GM21825 (cell line): ENCODE measurements around the gene RAP2A.

ENCODE experiments used
- ATAC-seq: cut with Tn5 transposase; IDR thresholded peaks from one replicate; pipeline ENCODE4 v1.9.1; 2021; ENCODE audit warnings: mild to moderate bottlenecking, moderate library complexity; ENCODE audit not compliant: unreplicated experiment

Gene RAP2A

DNA sequence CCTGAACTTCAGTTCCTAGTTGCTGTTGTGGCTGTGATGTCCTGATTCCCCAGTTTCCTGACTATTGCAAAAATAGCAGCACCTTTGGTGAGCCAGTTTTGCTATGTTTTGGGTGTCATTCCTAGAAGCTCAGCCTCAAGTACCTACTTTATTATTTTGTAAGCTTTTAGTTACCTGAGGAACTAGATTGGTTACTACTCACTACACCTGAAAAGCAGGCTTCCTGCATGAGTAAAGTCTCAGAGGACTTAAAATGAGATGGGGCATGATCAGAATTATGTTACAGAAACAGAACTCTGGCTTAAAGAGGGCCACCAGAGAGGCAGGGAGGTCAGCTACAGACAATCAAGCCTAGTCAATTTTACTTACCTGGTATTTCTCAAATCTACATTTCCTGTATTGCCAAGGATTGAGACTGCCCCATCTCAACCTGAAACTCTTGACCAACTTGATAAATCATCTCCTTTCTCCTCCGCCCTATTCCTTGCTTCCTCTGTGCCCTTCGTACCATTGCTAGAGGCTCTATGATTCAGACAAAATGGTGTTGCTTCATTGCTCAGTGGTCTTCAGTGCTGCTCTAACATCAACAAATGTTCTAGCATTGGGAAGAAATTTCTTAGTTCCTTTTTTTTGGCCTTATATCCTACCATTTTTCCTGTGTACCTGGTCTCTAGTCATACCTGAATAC lies 58.9 kb downstream of the RAP2A start:
- no peak for ATAC-seq

DNA sequence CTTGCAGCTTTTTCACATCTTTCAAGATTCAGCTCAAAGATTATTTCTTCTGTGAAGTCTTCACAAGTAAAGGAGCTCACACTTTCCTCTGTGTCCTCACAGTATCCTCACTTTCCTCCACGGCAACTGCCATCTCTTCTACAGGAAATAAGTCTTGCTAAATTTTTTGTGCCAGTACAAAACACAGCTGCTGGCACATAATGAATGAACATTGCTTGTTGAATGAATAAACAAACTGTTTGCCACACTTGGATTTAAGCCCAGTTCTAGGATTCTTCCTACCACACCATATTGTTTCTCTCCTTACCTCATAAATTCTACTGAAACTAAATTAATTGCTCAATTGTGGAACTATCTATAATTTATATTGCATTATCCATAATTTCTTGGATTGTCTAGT lies 59.5 kb downstream of the RAP2A start:
- no peak for ATAC-seq

GRCh38 chr13:97495678-97496077 lies 61.7 kb downstream of the RAP2A start:
- ATAC-seq: no peak

- ATAC-seq: no peak
Measured at GRCh38 chr13:97496511-97496910, 62.5 kb downstream of the RAP2A start.

DNA sequence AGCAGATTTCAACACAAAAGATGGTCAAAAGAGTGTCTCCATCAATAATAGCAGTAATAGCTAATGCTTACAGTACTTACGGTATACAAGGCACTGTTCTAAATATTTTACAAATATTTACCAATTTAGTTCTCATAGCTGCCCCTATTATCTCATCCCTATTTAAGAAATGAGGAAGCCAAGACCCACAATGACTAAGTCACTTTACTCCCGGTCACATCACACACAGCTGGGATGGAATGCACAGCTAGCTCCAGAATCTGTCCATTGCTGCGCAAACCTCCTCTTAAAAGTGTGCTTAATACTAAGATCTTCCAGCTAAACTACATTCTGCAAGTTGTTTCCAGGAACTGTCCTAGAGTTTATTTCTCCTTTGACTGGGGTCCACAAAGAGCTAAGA lies 63.4 kb downstream of the RAP2A start:
- no peak for ATAC-seq

DNA sequence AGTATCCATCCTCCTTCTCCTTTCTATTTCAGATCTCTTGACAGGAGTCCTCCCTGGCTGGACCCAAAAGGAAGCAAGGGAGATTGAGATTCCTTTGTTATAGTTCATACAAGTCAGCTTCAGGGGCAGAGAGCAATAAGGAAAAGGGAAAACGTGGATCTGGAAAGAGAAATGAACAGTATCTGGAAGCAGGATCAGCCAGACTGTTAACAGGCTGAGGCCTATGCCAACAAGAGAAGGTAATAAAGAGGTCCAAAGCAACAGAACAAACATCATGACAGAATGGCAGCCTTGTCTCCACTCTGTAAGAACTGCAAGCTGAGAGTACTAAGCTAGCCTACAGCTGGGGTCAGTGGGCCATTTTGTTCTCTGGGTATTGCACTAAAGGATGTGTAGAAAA lies 64.5 kb downstream of the RAP2A start:
- no peak for ATAC-seq

DNA sequence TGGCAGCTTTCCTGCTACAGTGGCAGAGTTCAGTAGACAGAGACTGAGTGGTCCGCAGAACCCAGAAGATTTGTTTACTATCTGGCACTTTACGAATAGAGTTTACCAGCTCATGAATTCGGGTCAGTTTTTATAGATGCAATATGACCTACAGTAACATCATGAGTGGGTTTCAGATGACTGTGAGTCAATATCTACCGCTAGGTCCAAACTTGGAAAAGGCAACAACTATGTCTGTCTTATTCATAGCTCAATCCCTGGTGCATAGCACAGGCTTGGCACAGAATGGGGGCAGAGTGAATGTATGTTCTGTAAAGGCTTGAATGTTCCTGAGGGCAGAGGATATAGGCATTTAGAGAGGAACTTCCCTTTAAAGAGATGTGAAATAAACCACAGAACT lies 65.2 kb downstream of the RAP2A start:
- ATAC-seq: no peak

- ATAC-seq: no peak
Measured at GRCh38 chr13:97502181-97502580, 68.2 kb downstream of the RAP2A start.

GRCh38 chr13:97502706-97503105 lies 68.7 kb downstream of the RAP2A start:
- no peak for ATAC-seq

DNA sequence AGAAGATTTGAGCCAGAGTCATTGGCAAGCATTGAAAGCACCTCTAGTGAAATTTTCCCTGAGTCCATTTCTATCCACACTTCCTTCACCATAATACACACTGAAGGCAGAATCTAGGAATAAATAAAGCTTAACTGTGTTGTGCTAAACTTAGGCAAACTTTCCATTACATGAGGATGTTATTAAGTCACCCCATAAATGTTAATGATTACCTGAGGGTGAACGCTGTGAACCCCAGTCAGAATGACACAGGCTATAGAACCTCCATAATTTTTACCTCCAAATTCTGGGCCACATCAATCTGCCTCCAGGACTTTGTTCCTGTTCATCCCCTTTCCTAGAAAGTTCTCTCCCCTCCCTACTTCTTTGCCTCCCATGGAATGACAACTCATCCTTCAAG lies 71.0 kb downstream of the RAP2A start:
- no peak for ATAC-seq

- no peak for ATAC-seq
Measured at GRCh38 chr13:97506511-97506910, 72.5 kb downstream of the RAP2A start.

DNA sequence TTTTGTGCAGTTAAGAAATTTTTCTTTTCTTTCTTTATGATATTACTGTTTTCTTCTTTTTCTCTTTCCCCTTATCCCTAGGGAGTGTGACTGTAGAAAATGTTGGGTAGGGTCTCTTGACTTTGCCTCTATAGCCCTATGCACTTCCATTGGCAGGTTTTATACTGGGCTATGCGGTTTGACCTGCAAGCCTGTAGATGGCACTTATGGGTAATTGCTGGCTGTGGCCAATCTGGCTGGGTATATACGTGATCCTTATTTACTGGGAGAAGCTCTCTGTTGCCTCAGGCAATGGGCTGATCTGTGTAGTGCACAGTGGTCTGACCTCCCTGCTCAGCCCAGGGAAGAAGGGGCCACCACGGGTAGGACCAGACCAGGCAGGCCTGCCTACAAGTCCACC lies 78.8 kb downstream of the RAP2A start:
- no peak for ATAC-seq

GRCh38 chr13:97515643-97516042 lies 81.7 kb downstream of the RAP2A start:
- ATAC-seq: no peak

DNA sequence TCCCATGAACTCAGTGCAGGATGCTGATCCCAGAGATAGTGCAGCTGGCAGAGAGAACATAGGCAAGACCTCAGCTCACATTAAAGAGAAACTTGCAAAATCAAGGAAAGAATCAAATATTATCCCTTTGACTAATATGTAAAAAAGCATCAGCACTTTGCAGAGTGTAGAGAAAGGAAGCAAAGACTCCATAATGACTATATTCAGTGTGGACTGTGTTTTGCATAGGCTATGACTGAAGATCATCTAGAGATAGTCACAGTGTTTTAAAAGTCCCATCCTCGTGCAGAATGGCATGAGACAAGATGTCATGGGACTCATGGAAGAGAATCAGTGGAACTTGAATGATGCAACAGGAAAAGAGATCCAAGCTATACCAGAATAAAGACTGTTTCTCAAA lies 84.0 kb downstream of the RAP2A start:
- no peak for ATAC-seq
